ENCODE data around the gene LGALS3.

The LGALS3 gene

DNA sequence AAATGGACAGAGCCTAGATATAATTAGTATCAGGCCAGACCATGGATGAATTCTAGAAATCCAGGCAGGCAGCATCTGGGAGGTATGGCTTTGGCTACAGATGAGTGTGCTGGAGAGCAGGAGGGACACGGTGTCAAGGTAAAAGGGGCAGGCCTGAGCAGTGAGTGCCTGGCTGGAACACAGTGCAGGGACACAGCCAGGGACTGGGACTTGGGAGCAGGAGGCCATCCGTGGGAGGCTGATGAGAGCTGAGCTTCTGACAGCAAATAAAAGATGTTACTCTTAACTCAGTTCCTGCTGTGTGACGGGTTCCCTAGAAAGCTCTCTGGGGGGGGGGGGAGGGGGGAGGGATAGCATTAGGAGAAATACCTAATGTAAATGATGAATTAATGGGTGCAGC is 13.6 kb upstream of the LGALS3 start:
- no peak for DNase-seq

- DNase-seq, result no peak
Measured at GRCh38 chr14:55115861-55116245, 13.2 kb upstream of the LGALS3 start.

GRCh38 chr14:55116246-55117030 is 12.6 kb upstream of the LGALS3 start:
- no peak for DNase-seq

DNA sequence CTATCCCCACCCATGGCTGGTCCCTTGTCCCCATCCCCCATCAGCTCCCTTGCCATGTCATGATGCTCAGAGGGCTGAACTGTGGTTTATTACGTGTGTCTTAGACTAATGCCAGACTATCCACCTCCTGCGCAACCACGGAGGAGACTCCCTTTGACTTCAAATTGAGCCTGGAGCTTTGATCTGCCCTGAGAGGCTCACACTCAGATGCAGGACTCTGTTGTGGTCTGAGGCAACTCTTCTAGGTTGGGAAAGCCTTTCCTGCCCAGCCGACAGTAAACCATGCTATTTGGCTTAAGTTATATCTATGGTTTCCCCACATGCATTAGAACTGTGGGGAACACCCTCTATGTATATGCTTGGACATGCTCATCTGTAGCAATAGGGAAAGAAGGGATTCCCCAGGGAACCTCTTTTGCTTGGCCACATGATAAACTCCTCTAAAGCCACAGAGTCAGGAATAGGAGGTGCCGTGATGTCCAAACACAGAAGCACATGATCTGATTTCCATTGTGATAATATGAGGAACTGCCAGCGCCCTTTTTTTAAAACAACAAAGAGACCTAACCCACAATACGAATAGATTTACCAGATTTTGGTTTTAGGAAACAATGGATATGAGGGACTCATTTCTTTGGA is 11.1 kb upstream of the LGALS3 start:
- DNase-seq, result no peak

- DNase-seq, result no peak
Measured at GRCh38 chr14:55118761-55119160, 10.3 kb upstream of the LGALS3 start.

GRCh38 chr14:55120571-55121495 is 8.2 kb upstream of the LGALS3 start:
- DNase-seq, result no peak

- no peak for DNase-seq
Measured at GRCh38 chr14:55121628-55122439, 7.2 kb upstream of the LGALS3 start.

DNA sequence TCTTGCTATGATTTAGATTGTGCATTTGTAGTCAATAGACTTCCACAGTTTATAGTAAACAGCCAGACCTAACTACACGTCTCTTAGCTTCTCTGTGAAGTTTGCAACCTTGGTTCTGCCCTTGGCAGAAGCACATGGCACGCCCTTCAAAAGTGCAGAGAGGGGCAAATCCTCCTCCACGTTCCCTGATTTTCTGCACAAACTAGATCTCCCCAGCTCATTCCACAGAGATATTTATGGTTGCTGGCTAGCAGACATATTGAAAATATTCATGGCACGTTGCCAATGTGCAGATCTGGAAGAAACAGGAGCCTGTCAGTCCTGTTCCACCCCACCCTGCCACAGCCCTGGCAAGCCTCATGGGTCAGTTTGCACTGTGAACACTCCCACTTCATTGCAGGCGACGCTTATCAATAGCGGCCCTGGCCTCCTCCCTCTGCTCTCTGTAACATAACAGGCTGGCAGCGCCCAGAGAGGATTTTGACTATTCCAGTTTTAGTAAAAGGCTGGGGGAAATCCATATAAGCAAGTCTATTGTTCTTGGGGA is 6.5 kb upstream of the LGALS3 start:
- no peak for DNase-seq

GRCh38 chr14:55123101-55123500 is 6.0 kb upstream of the LGALS3 start:
- no peak for DNase-seq

DNA sequence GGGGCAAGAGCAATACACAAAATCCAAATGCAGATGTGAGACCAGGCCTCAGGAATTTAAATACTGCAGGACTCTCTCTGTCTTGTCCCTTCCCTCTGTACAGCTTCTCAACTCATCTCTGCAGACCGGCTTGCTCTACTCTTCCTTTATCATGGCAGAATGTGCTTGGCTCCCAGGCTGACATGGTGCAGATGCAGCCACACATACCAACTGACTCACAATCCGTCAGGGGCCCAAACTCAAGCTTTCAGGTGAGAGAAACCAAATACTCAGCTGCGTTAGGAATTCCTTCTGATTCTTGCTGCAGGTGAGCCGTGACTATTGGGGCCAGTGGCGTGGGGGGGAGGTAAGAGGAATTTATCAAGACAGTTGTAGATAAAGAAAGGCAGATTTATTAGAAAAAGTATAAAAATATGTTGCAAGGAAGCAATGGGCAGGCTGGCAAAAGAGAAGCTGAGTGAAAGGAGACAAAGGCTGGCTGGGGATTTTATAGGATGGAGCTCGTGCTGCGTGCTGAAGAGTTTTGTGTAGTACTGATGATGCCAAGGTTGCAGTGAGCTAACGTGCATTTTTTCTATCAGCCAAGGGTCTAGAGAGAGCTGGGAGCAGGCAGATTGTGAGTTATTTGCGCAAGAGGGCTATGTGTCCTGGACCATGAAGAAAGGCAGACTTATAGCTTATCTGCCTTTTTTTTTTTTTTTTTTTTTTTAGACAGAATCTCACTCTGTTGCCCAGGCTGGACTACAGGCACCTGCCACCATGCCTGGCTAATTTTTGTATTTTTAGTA is 5.0 kb upstream of the LGALS3 start:
- DNase-seq, result no peak

DNA sequence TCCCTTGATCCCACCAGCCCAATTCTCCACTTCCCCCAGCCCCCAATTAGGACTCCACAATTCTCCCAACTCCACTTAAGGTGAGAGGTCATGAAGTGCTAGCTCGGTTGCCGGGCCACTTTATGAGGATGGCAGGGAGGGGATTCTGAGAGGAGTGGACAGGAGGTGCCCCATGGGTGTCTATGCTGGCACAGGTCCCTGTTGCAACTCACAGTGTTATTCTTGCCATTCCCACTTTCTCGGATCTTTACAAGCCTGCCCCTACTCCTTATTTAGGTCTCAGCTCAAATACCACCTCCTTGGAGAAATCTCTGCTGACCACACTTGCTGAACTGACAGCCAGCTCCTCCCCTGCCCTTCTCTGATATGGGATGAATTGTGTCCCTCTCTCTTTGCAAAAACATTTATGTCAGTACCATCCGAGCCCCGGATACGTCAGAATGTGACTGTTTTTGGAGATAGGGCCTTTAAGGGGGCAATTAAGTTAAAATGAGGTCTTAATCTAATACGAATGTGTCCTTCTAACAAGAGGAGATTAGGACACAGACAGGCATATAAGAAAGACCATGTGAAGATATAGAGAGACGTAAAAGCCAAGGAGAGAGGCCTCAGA is 4.2 kb upstream of the LGALS3 start:
- DNase-seq, result no peak

DNA sequence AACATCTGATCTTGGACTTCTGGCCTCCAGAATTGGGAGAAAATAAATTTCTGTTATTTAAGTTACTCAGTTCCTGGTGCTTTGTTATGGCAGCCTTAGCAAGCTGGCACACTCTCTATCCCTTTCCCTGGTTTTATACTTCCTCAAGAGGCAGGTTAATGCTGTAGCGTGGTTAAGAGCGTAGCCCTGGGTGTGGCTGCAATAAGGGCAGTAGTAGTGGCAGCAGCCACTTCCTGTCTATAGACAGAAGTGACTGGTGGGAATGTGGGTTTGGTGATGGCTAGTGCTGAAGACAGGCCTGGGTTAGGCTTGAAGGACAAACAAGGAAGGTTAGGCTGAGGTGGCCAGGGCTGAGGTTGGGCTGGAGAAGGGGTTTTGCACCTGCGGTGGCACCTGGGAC is 3.6 kb upstream of the LGALS3 start:
- DNase-seq, result no peak

GRCh38 chr14:55126034-55126433 is 3.0 kb upstream of the LGALS3 start:
- DNase-seq, result no peak

GRCh38 chr14:55126932-55127459 is 2.1 kb upstream of the LGALS3 start:
- DNase-seq, result no peak

GRCh38 chr14:55127460-55127951 is 1.5 kb upstream of the LGALS3 start:
- DNase-seq, result no peak

GRCh38 chr14:55128386-55129085 is 516 bp upstream of the LGALS3 start:
- no peak for DNase-seq

- peak; percentile 35 to 44 for DNase-seq
Measured at GRCh38 chr14:55129428-55130195, 560 bp downstream of the LGALS3 start.

- no peak for DNase-seq
Measured at GRCh38 chr14:55130196-55130550, 1.1 kb downstream of the LGALS3 start.
